GM19467 (cell line): ENCODE data around the gene C9.
"Not testable (repeated sequence)": the region's sequence is repeated elsewhere in the genome, so short reads cannot be mapped to it uniquely, and the experiment has no call there.

Experiments
- ATAC-seq: cut with Tn5 transposase; IDR thresholded peaks from one replicate; pipeline ENCODE4 v1.9.1; 2021; ENCODE audit warnings: mild to moderate bottlenecking, moderate library complexity; ENCODE audit not compliant: unreplicated experiment

The C9 gene

DNA sequence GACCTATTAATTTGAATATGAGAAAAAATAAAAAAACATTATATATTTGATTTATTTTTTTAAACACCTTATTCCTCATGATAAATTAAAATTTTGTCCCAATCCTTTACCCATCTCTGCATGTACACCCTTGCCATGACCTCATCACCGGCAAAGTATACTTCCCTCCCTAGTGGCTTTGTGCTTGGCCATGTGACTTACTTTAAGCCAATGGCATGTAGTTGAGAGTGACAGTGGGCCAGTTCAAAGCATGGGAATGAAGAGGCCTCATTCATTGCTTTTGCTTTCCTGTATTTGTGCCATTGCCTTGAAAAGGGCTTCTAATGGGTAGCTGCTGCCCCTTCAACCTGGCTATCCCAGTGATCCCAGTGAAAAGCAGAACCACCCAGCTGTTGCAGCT is 31.2 kb downstream of the C9 start:
- no peak for ATAC-seq

DNA sequence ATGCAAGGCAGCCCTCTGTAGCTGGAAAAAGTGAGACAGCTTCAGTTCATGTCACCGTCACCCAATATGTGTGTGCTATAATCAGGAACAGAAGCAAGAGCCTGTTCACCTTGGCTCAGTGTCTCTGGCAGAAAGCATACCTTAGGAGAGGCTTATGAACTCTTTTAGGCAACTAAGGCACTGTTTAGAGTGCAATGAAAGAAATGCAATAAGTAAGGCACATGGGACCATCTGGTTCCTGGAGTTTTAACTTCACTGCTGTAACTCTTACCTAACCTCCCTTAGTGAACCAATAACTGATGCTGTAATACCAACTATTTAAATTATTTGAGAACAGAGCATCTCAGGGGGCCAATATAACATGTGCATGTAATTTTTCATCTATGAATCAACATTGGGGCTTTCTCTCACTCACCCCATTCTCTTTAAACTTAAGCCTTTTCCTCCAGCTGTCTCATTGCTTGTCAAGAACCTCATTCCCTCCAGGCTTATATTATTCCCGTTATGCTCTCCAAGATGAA is 32.4 kb downstream of the C9 start:
- ATAC-seq = no peak

DNA sequence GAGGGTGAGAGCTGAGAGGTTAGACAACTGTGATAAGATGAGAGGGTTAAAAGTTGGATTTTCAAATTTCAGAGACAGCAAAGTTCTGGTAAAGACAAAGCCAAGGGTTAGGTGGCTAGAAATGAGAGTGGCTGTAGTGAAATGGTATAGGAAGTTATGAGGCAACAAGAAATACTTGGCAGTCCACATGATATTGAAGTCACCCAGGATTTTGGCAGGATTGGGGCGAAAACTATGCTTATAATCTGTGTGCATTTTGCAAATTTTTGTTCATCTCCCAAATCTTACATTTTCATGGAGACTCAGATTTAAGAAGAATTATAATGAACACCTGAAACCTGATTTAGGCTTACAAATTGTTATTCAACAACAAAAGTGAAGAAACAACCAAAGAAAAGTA is 35.6 kb downstream of the C9 start:
- ATAC-seq = no peak

GRCh38 chr5:39323542-39323941 is 40.8 kb downstream of the C9 start:
- ATAC-seq = no peak

GRCh38 chr5:39319395-39319794 is 44.9 kb downstream of the C9 start:
- ATAC-seq = no peak

DNA sequence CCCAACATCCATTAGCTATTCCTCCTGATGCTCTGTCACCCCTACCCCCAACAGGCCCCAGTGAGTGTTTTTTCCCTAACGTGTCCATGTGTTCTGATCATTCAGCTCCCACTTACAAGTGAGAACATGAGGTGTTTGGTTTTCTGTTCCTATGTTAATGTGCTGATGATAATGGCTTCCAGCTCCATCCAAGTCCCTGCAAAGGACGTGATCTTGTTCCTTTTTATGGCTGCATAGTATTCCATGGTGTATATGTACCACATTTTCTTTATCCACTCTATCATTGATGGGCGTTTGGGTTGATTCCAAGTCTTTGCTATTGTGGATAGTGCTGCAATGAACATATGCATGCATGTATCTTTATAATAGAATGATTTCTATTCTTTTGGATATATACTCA is 47.8 kb downstream of the C9 start:
- ATAC-seq = not testable (repeated sequence)

- no peak for ATAC-seq
Measured at GRCh38 chr5:39315995-39316394, 48.3 kb downstream of the C9 start.

DNA sequence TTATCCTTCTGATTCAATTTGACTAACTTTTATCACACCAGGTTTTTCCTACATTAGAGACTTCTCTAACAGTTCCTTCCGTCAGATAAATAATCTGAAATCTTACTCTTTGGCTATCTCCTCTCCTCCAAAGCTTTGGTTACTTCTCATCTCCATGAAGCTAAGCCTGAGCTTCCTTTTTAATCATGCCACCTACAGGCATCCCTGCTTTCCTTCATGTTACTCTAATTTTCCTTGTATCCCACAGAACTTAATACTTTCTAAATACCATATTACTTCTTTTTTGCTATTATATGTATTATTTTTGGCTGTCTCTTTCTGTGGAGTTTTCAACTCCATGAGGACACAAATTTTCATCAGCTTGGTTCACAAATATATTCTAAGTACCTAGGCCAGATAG is 49.7 kb downstream of the C9 start:
- ATAC-seq = no peak

DNA sequence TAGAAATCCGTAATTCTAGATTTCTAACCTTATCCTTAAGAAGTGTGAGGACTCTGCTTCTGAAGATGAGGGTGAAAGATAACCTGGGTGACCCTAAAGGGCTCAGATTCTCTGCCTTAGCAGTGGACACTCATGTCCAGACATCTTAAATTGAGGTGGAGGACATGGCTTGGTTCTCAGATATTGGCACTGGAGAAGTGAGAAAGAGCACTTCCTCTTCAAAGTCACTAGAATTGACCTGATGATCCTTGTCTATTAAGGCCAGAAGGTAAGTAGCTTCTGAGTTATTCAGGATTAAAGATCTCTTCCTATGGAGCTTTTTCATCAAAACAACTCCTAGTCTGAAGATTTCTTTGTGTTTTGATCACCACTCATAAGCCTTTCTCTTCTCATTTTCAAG is 54.8 kb downstream of the C9 start:
- no peak for ATAC-seq

DNA sequence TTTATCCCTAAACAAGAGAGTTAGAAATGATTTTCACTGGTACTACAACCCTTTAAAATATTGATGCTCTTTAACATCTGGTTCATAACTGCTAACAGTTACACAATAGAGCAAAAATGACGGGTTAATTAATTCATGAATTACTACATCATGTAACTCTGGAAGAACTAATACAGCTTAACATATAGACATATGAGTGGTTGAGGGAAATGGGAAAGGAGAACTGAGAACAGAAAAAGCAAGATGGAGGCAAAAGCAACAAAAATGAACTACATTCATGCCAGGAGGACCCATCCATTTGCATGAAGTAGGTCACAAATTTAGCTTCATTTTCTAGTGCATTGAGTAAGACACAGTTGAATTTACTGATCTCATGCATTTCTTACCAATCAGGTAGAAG is 61.8 kb downstream of the C9 start:
- no peak for ATAC-seq

- no peak for ATAC-seq
Measured at GRCh38 chr5:39301406-39301805, 62.9 kb downstream of the C9 start.

DNA sequence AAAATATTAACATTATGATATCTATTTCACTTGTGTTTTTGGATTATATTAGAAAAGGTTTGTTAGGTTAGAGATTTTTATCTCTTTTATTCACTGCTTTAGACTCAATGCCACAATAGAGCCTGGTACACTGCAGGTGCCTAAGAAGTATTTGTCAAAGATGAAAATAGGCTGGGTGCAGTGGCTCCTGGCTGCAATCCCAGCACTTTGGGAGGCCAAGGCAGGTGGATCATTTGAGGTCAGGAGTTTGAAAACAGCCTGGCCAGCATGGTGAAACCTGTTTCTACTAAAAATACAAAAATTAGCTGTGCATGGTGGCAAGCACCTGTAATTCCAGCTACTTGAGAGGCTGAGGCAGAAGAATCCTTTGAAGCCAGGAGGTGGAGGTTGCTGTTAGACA is 64.3 kb downstream of the C9 start:
- no peak for ATAC-seq

DNA sequence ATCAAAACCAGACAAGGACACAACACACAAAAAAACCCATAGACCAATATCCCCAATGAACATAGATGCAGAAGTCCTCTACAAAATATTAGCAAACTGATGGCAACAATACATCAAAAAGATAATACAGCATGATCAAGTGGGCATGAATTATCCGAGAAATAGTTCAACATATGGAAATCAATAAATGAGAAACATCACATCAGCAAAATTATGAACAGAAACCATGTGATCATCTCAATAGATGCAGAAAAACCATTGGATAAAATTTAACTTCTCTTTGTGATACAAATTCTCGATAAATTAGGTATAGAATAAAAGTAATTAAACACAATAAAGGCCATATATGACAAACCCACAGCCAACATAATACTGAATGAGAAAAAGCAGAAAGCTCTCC is 69.6 kb downstream of the C9 start:
- ATAC-seq = no peak

DNA sequence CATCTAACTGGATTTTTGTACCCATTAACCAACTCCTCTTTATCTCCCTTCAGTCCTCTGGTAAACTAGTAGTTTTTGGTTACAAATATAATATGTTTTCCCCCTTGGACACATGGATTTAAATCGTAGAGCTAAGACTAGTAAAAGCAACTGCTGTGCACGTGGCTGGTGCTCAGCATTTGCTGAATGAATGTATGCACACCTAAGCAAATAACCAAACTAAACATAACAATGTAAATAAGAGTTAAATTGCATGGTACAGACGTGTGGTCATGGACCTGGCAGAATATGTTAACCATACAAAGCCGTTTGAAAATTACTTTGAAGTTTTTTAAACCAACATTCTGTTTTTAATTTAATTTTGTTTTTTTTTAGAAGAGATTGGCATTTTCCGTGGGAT is 79.7 kb downstream of the C9 start:
- no peak for ATAC-seq

GRCh38 chr5:39283231-39283818 is 81.0 kb downstream of the C9 start:
- peak; percentile 90 for ATAC-seq

DNA sequence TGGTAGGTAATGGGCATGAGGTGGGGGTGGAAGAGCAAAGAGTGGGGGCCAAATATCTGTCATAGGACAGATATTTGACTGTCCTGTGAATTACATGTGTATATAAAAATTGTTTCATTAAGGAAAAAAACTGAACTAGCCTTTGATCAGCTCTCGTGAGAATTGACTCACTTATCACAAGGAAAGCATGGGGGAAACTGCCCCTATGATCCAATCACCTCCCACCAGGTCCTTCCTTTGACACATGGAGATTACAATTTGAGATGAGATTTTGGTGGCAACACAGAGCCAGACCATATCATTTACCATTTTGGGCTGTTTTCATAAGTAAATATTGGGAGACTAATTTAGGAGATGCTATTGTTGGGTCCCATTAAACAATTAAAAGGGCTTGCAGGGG is 81.7 kb downstream of the C9 start:
- no peak for ATAC-seq

GRCh38 chr5:39275865-39276264 is 88.4 kb downstream of the C9 start:
- not testable (repeated sequence) for ATAC-seq

GRCh38 chr5:39274398-39275085 is 89.8 kb downstream of the C9 start:
- peak; percentile 89 for ATAC-seq

DNA sequence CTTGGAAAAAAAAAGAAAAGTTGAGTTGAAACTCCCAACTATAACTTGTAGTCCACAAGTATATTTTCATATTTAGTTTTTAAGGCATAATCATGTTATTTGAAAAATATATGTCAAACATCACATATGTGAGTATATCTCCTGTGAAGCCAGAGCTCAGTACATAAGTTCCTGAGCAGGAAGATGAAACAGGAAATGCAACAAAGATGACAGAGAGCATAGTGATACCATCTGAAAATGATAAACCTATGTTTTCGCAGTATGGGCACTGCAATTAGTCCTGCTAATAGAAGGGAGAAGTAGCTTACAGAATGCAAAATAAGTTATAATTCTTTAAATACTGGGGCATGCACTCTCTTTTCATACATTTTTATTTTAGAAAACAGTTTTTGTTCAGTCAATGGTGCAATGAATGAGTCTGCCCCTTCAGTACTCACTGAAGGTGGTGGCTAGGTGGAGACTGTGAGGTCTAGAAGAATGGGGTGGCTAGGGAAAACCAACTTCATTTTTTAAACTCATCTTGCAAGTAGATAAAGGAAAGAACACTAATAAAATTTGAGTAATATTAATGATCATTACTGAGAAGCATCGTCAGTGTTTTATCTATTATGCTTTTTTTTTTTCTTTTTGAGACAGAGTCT is 90.9 kb downstream of the C9 start:
- no peak for ATAC-seq

GRCh38 chr5:39272869-39273231 is 91.4 kb downstream of the C9 start:
- not testable (repeated sequence) for ATAC-seq

DNA sequence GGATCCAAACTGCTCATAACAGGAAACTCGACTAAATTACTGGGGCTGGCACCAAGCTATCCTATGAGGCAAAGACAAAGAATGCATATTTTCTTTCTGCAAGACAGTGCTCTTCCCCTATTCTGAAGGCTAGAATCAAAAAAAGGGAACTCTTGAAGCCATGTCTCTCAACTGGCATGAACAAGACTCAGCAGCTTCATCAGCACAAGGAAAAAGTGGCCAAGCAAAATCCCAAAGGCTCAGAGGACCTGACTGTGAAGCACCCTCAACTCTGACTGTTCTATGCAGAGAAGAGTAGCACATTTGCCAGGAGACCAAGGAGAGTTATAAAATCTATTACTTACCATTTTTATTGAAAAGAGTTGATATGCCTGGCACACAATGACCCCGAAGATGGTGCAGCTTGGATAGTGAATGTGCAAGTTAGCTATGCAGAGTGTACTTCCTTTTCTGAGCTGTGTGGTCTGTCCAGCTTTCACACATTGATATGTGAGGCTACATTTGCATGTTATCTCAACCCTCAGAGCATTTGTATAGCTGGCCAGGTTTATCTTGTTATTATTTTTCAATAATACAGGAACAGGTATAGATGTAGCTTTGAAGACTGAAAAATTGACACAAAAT is 94.0 kb downstream of the C9 start:
- peak; percentile 69 for ATAC-seq

DNA sequence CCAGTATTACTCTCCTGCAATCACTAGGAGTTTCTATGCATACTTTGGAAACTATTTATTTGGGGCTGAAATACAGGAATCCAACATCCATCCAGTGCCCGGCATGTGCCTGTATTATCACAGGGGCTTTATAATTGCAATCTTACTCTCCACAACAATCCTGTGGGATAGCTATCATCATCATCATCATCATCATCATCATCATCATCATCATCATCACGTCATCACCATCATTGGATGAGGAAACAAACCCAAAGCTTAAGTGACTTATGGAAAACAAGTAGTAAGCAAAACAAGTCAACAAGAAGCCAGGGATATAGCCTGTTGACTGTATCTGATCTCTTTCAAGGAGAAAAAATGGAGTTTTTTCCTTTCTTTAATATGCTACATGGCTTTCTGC is 97.1 kb downstream of the C9 start:
- ATAC-seq = no peak
